GM18870 (cell line): ENCODE data around the gene DOCK1.

ENCODE experiments used
- ATAC-seq: cut with Tn5 transposase; IDR thresholded peaks from one replicate; pipeline ENCODE4 v1.9.1; 2021; ENCODE audit warnings: moderate library complexity; ENCODE audit not compliant: unreplicated experiment

DOCK1 gene

GRCh38 chr10:127374901-127375300 lies 469.7 kb downstream of the DOCK1 start:
- no peak for ATAC-seq

GRCh38 chr10:127375461-127375860 lies 470.2 kb downstream of the DOCK1 start:
- ATAC-seq: no peak

- ATAC-seq: no peak
These were observed 470.8 kb downstream of the DOCK1 start for GRCh38 chr10:127376071-127376470.

GRCh38 chr10:127378628-127379027 lies 473.4 kb downstream of the DOCK1 start:
- no peak for ATAC-seq

GRCh38 chr10:127384532-127384931 lies 479.3 kb downstream of the DOCK1 start:
- ATAC-seq: no peak

- ATAC-seq: no peak
These were observed 479.8 kb downstream of the DOCK1 start for GRCh38 chr10:127385066-127385465.

- no peak for ATAC-seq
These were observed 481.5 kb downstream of the DOCK1 start for GRCh38 chr10:127386606-127387327.

GRCh38 chr10:127391875-127392274 lies 486.6 kb downstream of the DOCK1 start:
- ATAC-seq: no peak

GRCh38 chr10:127392351-127393235 lies 487.4 kb downstream of the DOCK1 start:
- ATAC-seq: no peak

GRCh38 chr10:127398140-127398970 lies 493.1 kb downstream of the DOCK1 start:
- no peak for ATAC-seq

- ATAC-seq: no peak
These were observed 493.7 kb downstream of the DOCK1 start for GRCh38 chr10:127398971-127399365.

- no peak for ATAC-seq
These were observed 494.4 kb downstream of the DOCK1 start for GRCh38 chr10:127399668-127400067.

- ATAC-seq: no peak
These were observed 495.0 kb downstream of the DOCK1 start for GRCh38 chr10:127400216-127400615.

GRCh38 chr10:127402596-127403409 lies 497.6 kb downstream of the DOCK1 start:
- no peak for ATAC-seq

- no peak for ATAC-seq
These were observed 500.0 kb downstream of the DOCK1 start for GRCh38 chr10:127405221-127405620.

GRCh38 chr10:127406018-127406550 lies 500.9 kb downstream of the DOCK1 start:
- no peak for ATAC-seq

GRCh38 chr10:127407551-127407950 lies 502.3 kb downstream of the DOCK1 start:
- no peak for ATAC-seq

- ATAC-seq: no peak
These were observed 503.0 kb downstream of the DOCK1 start for GRCh38 chr10:127408112-127408710.

- no peak for ATAC-seq
These were observed 503.5 kb downstream of the DOCK1 start for GRCh38 chr10:127408733-127409132.

GRCh38 chr10:127410030-127410429 lies 504.8 kb downstream of the DOCK1 start:
- ATAC-seq: no peak
